Thymus (tissue), 11 donors: Measurements from ENCODE around the gene IFRD2. TPM values are rescaled to one million over a fixed set of nuclear protein-coding genes. Genes with fewer than 3 reads are reported as not detected.
"Not testable (repeated sequence)": the region's sequence is repeated elsewhere in the genome, so short reads cannot be mapped to it uniquely, and the experiment has no call there.

Experiments
- DNase-seq, 9 donors: peaks; one replicate each; pipeline ENCODE4 v3.0.0-alpha.2; 2013; ENCODE audit warnings: low spot score in 9 of 9, low read depth in 6 of 9, missing footprints in 1 of 9
- H3K27ac ChIP-seq, 2 donors: one replicate each; pipeline ENCODE4 v1.5.1; 2013; ENCODE audit warnings: control low read depth in 1 of 2, low read depth in 1 of 2, low read length in 1 of 2, mild to moderate bottlenecking in 1 of 2, moderate library complexity in 1 of 2
- H3K27me3 ChIP-seq, 2 donors: one replicate each; pipeline ENCODE4 v1.5.1; 2013; ENCODE audit warnings: low read length in 1 of 2; ENCODE audit not compliant: control insufficient read depth in 2 of 2, insufficient read depth in 1 of 2
- H3K36me3 ChIP-seq, 2 donors: one replicate each; pipeline ENCODE4 v1.5.1; 2013; ENCODE audit warnings: low read length in 1 of 2, mild to moderate bottlenecking in 1 of 2, moderate library complexity in 1 of 2; ENCODE audit not compliant: control insufficient read depth in 2 of 2, insufficient read depth in 2 of 2
- H3K4me1 ChIP-seq, 2 donors: one replicate each; pipeline ENCODE4 v1.5.1; 2013; ENCODE audit warnings: low read length in 2 of 2; ENCODE audit not compliant: control insufficient read depth in 2 of 2, insufficient read depth in 2 of 2
- H3K4me3 ChIP-seq, 2 donors: one replicate each; pipeline ENCODE4 v1.5.1; 2013; ENCODE audit warnings: low read length in 2 of 2, control low read depth in 1 of 2, mild to moderate bottlenecking in 1 of 2
- H3K9me3 ChIP-seq, 2 donors: one replicate each; pipeline ENCODE4 v1.5.1; 2013; ENCODE audit warnings: low read length in 1 of 2, mild to moderate bottlenecking in 1 of 2; ENCODE audit not compliant: control insufficient read depth in 2 of 2, insufficient read depth in 1 of 2
- WGBS: extraction: QIAGEN DNeasy Blood & Tissue Kit; methylation state at CpG from one replicate; pipeline ENCODE4 v1.1.7; 2013; 5-methylcytosine and 5-hydroxymethylcytosine counted together
- polyA plus RNA-seq: library from polyadenylated mRNA; stranded (reverse); fragments of 200-250 nt; gene quantifications from one replicate; pipeline ENCODE4 v1.2.3, GENCODE V29; 2013
- total RNA-seq: library from RNA; stranded (reverse); fragments of 120-200 nt; gene quantifications from one replicate; pipeline ENCODE4 v1.2.4, GENCODE V29; 2013
- donor health status: healthy.

The IFRD2 gene
- total and polyA plus RNA-seq, 2 donors: 31.0 to 52.3 TPM

DNA sequence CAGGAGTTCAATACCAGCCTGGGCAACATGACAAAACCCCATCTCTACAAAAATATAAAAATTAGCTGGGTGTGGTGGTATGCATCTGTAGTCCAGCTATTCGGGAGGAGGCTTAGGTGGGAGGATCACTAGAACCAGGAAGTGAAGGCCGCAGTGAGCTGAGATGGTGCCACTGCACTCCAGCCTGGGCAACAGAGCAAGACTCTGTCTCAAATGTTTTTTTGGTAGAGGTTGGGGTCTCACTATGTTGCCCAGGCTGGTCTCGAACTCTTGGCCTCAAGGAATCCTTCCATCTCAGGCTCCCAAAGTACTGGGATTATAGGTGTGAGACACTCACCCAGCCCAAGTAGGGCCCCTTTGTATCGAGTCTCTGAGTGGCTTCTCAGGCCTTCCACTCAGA, 1.9 kb upstream of the IFRD2 start:
- Histone ChIP-seq H3K27ac (no peak overlapping the region), H3K4me3 (no peak overlapping the region), H3K9me3 (no peaks in the 10 kb centered on the region), H3K4me1 (peaks cover 14 to 31% of the 10 kb centered on the region in 2 donors), H3K36me3 (peaks cover 9 to 13% of the 10 kb centered on the region in 2 donors), H3K27me3 (no peaks in the 10 kb centered on the region)
- WGBS: 97% methylated on average over 4 of the region's 4 CpGs
- no peak for DNase-seq

DNA sequence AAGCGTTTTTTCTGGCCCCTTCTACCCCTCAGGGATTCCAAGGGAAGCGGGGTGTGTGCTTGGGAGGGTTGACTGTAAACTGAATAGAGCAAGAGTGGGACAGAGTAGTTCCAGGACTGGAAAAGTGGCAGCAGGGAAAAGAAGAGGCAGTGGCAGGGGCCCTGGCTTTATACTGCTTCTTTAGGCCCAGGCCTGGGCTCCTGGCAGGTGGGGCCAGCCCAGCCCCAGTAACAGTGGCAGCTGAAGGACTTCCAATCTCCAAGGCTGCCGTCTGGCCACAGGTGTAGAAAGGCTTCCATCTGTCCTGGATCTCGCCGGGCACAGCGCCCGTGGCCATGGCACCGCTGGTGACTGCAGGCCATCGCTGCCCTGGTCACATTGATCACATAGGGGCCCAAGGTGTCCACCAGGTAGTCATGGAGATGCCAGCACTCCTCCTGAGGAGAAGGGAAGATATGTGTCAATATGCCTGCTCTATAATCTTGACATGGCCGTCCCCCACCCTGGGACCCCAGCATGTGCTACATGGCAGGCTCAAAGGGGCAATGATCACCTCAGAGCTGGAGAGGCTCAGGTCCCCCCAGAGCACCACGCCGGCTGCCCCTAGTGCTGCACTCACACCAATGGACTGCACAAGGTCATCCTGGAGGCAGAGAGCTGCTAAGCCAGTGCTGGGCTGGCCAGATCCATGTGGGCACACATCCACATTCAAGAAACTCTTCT, 1.0 kb upstream of the IFRD2 start:
- H3K4me1 ChIP-seq: peaks cover 9 to 23% of the 10 kb centered on the region in 2 donors

DNA sequence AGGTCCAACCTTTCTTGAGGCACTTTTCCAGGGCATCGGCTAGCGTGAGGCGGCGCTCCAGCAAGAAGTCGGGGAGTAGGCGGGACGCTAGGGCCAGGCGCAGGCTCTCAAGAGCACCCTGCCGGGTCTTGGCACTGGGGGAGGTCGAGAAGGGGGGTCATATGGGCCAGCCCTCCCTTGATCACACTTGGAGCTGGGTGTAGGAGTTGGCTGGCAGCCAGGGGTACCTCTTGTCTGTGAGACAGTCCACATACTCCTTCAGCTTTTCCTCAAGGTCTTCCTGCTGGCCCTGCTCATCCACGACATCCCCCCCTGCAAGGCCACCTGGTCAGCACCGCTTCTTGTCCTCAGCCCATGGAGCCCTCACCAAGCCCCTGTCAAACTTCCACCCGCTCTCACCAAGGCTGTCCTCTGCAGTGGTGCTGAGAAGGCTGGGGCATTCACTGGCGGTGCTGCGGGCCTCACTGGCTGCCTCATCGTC, 2.0 kb downstream of the IFRD2 start:
- Histone ChIP-seq H3K9me3 (no peaks in the 10 kb centered on the region), H3K4me1 (peaks cover 7 to 19% of the 10 kb centered on the region in 2 donors), H3K27me3 (no peaks in the 10 kb centered on the region), H3K4me3 (no peak overlapping the region), H3K36me3 (peaks cover 37 to 42% of the 10 kb centered on the region in 2 donors), H3K27ac (no peak overlapping the region)
- DNase-seq: no peak
- WGBS: 97% methylated on average over 16 of the region's 16 CpGs

More for the DNA sequence above, 1.0 kb upstream of the IFRD2 start:
- Histone ChIP-seq H3K9me3 (no peaks in the 10 kb centered on the region), H3K4me3 (no peak overlapping the region), H3K36me3 (peaks cover 18 to 22% of the 10 kb centered on the region in 2 donors), H3K27me3 (no peaks in the 10 kb centered on the region), H3K27ac (peak overlapping the region; percentile 62 to 64)
- no peak for DNase-seq
- WGBS: 89% methylated on average over 12 of the region's 12 CpGs

DNA sequence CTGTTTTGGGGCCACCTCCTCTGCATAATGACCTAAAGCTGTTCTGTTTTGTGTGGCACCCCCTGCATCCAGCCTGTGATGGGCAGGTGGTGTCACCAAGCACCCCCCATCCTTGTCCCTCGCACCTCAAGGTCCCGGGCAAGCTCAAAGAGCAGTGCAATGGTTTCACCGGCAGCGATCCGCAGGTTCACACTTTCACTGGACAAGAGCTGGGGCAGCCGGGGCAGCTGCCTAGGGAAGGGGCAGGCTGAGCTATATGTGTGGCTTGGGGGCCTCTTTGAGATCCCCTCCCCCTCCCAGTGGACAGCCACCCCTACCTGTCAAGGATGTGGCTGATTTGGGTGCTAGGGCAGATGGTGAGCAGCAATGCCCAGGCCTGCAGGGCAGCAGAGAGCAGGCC, 3.1 kb downstream of the IFRD2 start:
- no peak for DNase-seq
- Histone ChIP-seq H3K9me3 (no peaks in the 10 kb centered on the region), H3K4me3 (no peak overlapping the region), H3K27ac (no peak overlapping the region), H3K4me1 (peaks cover 7 to 19% of the 10 kb centered on the region in 2 donors), H3K27me3 (no peaks in the 10 kb centered on the region), H3K36me3 (peaks cover 37 to 42% of the 10 kb centered on the region in 2 donors)
- WGBS: 98% methylated on average over 6 of the region's 6 CpGs

DNA sequence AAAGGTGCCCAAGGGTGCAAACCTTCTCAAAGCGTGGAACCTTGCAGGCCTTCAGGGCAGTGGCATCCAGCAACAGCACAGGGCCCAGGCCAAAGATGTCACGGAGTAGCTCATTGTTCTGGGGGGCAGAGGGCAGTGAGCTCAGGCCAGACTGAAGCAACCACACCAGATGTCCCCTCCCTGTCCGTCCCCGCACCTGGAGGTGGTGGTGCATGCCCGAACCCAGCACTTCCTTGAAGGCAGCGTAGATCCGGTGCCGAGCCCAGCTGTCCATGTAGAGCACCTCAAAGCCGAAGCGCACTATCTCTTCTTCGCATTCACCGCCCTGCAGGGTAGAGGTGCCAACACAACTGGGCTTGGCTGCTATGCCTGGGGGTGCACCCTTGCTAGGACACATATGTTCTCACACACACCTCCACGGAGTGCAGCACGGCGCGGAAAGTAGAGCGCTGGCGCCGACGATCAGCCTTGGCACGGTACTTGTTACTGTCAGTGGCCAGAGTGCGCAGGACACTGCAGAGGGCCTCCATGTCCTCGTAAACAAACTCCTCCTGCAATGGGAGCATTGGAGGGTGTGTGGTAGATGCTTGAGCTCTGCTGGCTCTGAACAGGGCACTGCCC, 3.7 kb downstream of the IFRD2 start:
- H3K27ac ChIP-seq: no peak overlapping the region
- 97% methylated on average over 23 of the region's 23 CpGs for WGBS
- DNase-seq: no peak
- H3K4me3 ChIP-seq: no peak overlapping the region
- H3K9me3 ChIP-seq: no peaks in the 10 kb centered on the region
- H3K4me1 ChIP-seq: peaks cover 7 to 19% of the 10 kb centered on the region in 2 donors
- H3K27me3 ChIP-seq: no peaks in the 10 kb centered on the region
- peaks cover 37 to 42% of the 10 kb centered on the region in 2 donors for H3K36me3 ChIP-seq

DNA sequence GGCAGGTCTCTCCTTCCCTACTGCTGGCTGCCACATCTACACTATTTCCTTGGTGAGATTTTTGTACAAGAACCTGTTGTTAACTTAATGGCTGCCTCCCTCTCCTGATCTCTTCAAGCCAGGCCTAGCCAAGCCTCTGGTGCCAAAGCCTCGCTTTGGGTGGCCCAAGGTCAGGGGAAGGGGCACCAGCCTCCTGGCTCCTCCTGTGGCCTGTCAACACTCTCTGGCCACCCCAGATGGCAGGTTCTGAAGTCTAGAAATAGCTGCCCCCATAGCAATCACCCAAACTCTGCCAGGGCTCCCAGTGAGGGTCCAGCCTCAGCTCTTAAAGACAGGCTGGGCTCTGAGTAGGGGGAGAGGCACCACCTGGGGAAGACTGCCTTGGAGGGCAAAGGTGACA, 5.0 kb downstream of the IFRD2 start:
- WGBS: 100% methylated on average over 1 of the region's 1 CpG
- Histone ChIP-seq H3K36me3 (peaks cover 37 to 42% of the 10 kb centered on the region in 2 donors), H3K27me3 (no peaks in the 10 kb centered on the region), H3K9me3 (no peaks in the 10 kb centered on the region), H3K4me1 (peaks cover 7 to 11% of the 10 kb centered on the region in 2 donors), H3K27ac (no peak overlapping the region), H3K4me3 (no peak overlapping the region)
- DNase-seq: no peak

DNA sequence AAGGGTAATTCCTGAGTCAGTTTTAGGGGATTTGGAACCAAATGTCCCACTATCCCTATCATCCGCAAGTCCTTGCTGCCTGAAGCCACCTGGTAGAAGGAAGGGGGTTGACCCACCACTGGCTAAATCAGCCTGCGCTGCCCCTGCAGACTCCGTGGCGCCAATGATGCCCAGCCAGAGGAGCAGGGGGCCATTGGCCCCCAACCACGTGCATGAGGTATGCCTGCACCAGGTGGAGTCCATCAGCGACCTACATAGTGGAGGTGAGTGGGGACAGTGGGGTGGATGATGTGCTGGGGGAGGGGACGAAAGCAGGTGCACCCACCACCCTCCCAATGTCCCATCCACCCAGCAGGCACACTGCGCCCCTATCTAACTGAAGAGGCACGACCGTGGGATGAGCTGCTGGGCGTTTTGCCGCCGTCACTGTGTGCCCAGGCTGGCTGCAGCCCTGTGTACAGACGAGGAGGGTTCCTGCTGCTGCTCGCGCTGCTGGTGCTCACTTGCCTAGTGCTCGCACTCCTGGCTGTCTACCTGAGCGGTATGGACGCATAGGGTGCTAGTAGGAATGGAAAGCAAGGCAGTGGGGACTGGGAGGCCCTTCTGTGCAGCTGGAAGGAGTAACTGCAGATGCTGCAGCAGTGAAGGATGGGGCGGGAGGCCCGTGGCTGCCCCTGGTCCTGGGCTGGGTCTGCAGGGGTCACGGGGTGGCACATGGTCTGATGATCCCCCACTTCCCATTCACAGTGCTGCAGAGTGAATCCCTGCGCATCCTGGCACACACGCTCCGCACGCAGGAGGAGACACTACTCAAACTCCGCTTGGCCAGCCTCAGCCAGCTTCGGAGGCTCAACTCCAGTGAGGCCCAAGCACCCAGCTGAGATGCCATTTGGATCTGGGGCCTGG, 5.7 kb downstream of the IFRD2 start:
- H3K4me3 ChIP-seq: no peak overlapping the region
- H3K36me3 ChIP-seq: peaks cover 37 to 42% of the 10 kb centered on the region in 2 donors
- H3K27ac ChIP-seq: no peak overlapping the region
- H3K9me3 ChIP-seq: no peaks in the 10 kb centered on the region
- WGBS: 96% methylated on average over 28 of the region's 28 CpGs
- DNase-seq: no peak
- no peaks in the 10 kb centered on the region for H3K27me3 ChIP-seq
- peaks cover 4 to 7% of the 10 kb centered on the region in 2 donors for H3K4me1 ChIP-seq

DNA sequence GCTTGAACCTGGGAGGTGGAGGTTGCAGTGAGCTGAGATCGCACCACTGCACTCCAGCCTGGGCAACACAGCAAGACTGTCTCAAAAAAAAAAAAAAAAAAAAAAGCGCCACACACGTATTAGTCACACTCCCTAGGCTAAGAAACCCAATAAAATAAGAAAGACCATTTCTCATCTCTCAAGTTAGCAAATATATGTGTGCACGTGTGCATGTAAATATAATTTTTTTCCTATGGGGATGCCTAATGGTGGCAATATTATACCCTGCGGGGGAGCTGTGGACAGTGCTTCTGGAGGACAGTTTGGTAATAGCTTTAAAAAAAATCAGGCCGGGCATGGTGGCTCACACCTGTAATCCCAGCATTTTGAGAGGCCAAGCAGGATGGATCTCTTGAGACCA, 8.1 kb downstream of the IFRD2 start:
- not testable (repeated sequence) for H3K9me3 ChIP-seq, H3K4me3 ChIP-seq, H3K27ac ChIP-seq, DNase-seq, H3K4me1 ChIP-seq, H3K27me3 ChIP-seq
- 97% methylated on average over 6 of the region's 6 CpGs for WGBS
- H3K36me3 ChIP-seq: peaks cover 28 to 29% of the 10 kb centered on the region in 2 donors
